ENCODE results near the gene RASSF1. TPM values are rescaled to one million over a fixed set of nuclear protein-coding genes. Genes with fewer than 3 reads are reported as not detected.

Gene RASSF1
- total and polyA plus RNA-seq, 2 of the 13 experiments (the other 11 are each of a cell fraction or from before 2014, with no cell fraction given), result 10.2 to 27.5 TPM

- TF ChIP-seq ZFYVE20 (CRISPR knock-in tag; IDR thresholded peaks at IDR 0.05; ENCODE audit: borderline replicate concordance, low read depth) (0 out of 2 replicates have a peak, but pooled peaks have one; percentile 66), U2AF2 (IDR thresholded peaks at IDR 0.05; ENCODE audit: low read depth, low read length) (no peak), MTERF4 (CRISPR knock-in tag; IDR thresholded peaks at IDR 0.05) (peak; percentile 66; the same call in 1 of the 2 replicates), RBM22 (optimal IDR thresholded peaks at IDR 0.05; ENCODE audit: low read length) (peak; percentile 65)
Observed at GRCh38 chr3:50302095-50303012, 38.3 kb downstream of the RASSF1 start (continued).

- intact Hi-C loops (cut with micrococcal nuclease; ENCODE audit: unreplicated experiment), result loop anchor here (5.0 kb wide), 1 partner anchor 38 kb away; no protein-coding TSS in a partner anchor
- in situ Hi-C loops (cut with HindIII; ENCODE audit: extremely low pct_ligation_motif_present, low pct_unique_long_range_greater_than_20kb), result no loop called here
- H3K9me3 ChIP-seq (ENCODE audit: low read length), result no peaks in the 10 kb centered on the region
- FAIRE-seq (no peak), ATAC-seq (no peak), DNase-seq (ENCODE audit: low spot score) (no peak)
- H3K4me3 ChIP-seq (replicated peaks in 1 of 3; ENCODE audit: insufficient read depth in 1 of 3, low read depth in 2 of 3, low read length in 3 of 3), result peak overlapping the region in 2 of 3 experiments; percentile 25 to 53; a peak in 4 of 6 replicates
- CTCF ChIA-PET (ENCODE audit: low intra/inter-chr PET ratio, low total read pairs), result no interaction called here
- peaks cover 1 to 3% of the 10 kb centered on the region in 2 experiments; a peak in 2 of 5 replicates for H3K36me3 ChIP-seq (replicated peaks in 1 of 2; ENCODE audit: control insufficient read depth in 1 of 2, insufficient read depth in 2 of 2, low read length in 2 of 2)
- 87% methylated on average over 4 of the region's 6 CpGs for WGBS (ENCODE audit: low lambda C conversion rate)
- TF ChIP-seq ZFYVE20 (CRISPR knock-in tag; IDR thresholded peaks at IDR 0.05; ENCODE audit: borderline replicate concordance, low read depth) (no peak), ASH2L (IDR thresholded peaks at IDR 0.05; ENCODE audit: insufficient read length, low read depth, low read length) (no peak), ZNF788 (CRISPR knock-in tag; IDR thresholded peaks at IDR 0.05; ENCODE audit: borderline replicate concordance) (0 out of 2 replicates have a peak, but pooled peaks have one; percentile 36), ZNF687 (CRISPR knock-in tag; IDR thresholded peaks at IDR 0.05) (peak; percentile 49), HES4 (CRISPR knock-in tag; IDR thresholded peaks at IDR 0.05; ENCODE audit: borderline replicate concordance) (0 out of 2 replicates have a peak, but pooled peaks have one; percentile 50), FOXO4 (CRISPR knock-in tag; conservative IDR thresholded peaks at IDR 0.05) (0 out of 2 replicates have a peak, but pooled peaks have one; percentile 52)
- POLR2A ChIA-PET, result interaction anchor here (0.7 to 7.9 kb wide), 7 partner anchors 8 to 92 kb away, joined by 4 to 222 read pairs (median 31); partner anchors contain the start of genes HYAL2, IFRD2 and TUSC2
- H3K27me3 ChIP-seq (ENCODE audit: control insufficient read depth in 1 of 2, insufficient read depth in 2 of 2, low read length in 2 of 2), result no peaks in the 10 kb centered on the region; a peak in 1 of 5 replicates
- H3K9ac ChIP-seq (ENCODE audit: insufficient read depth, low read depth, low read length), result peak overlapping the region; percentile 63
- BruUV-seq (replicated peaks), result no TSS peak
- peaks cover 11% of the 10 kb centered on the region for H4K20me1 ChIP-seq (ENCODE audit: insufficient read depth, low read length)
- peaks cover 61% of the 10 kb centered on the region for H3K4me1 ChIP-seq (ENCODE audit: insufficient read depth, low read length)
- peak overlapping the region; percentile 87 for H3K27ac ChIP-seq (ENCODE audit: extremely low read length, insufficient read depth, low read length)
- H3K79me2 ChIP-seq (ENCODE audit: insufficient read depth, low read length), result peaks cover 36% of the 10 kb centered on the region
- H3K4me2 ChIP-seq (ENCODE audit: low read depth, low read length), result peak overlapping the region; percentile 86
- H2AFZ ChIP-seq (ENCODE audit: low read length), result no peak overlapping the region
Observed at GRCh38 chr3:50300681-50301254, 39.9 kb downstream of the RASSF1 start.
